ENCODE results near the gene RGS7.
"Not testable (repeated sequence)": the region's sequence is repeated elsewhere in the genome, so short reads cannot be mapped to it uniquely, and the experiment has no call there.

The RGS7 gene

GRCh38 chr1:241212628-241213027, 144.4 kb downstream of the RGS7 start:
- DNase-seq (ENCODE audit: low read depth), result no peak

DNA sequence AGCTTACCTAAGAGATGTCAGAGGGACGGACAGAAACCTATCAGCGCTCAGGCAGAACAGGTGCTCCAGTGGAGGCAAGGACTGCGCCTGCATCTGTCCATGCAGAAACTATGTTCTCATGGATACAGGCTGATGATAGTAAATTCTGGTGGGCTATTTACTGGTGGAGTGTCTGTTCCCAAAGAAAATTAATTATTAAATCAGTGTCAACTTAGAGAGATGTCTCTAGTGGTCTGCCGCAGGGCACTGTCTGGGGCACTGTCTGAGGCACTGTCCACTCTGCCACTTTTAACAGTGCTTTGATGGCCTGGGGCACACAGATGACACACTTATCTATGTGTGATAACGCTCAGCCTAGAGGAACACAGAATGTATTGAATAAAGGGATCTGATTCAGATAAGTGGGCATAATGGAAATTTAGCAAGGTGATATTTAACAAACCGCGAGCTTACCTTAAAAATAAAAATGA, 148.1 kb downstream of the RGS7 start:
- no peak for DNase-seq (ENCODE audit: low read depth)

DNA sequence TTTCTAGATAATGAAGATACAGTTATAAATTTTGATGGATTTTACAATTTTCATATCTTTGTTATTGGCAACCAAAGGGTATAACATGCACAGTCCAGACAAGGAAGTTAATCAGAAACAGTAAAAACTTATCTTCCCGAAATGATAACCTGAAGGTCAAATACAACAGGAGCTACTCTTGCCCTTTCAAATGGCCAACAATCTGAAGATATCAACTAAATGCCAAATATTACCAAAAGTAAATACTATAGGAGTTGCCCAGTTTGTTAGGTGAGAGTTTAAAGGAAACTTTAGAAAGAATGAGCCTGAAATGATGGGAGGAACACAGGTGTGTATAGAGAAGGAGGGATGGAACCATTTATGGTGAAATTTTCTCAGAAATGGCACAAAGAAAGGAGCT, 153.2 kb downstream of the RGS7 start:
- no peak for DNase-seq (ENCODE audit: low read depth)

- DNase-seq (ENCODE audit: low read depth), result no peak
Measured at GRCh38 chr1:241202401-241202800, 154.6 kb downstream of the RGS7 start.

- DNase-seq (ENCODE audit: low read depth), result no peak
Measured at GRCh38 chr1:241186716-241187115, 170.3 kb downstream of the RGS7 start.

- no peak for DNase-seq (ENCODE audit: low read depth)
Measured at GRCh38 chr1:241181971-241182370, 175.0 kb downstream of the RGS7 start.

DNA sequence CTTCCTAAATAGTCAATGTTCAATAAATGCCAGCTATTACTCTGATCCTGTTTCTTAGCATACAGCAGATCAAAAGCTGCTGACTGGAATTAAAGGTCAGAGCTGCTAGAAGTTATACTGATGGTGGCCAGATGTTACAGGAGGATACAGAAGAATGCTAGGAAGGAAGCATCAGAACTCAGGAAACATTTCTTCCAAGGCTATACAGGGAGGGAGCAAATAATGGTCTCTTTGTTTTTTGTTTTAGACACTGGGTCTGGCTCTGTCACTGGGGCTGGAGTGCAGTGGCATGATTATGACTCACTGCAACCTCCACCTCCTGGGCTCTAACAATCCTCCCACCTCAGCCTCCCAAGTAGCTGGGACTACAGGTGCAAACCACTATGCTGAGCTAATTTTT, 175.5 kb downstream of the RGS7 start:
- DNase-seq (ENCODE audit: low read depth), result no peak

- DNase-seq (ENCODE audit: low read depth), result no peak
Measured at GRCh38 chr1:241180569-241180968, 176.4 kb downstream of the RGS7 start.

DNA sequence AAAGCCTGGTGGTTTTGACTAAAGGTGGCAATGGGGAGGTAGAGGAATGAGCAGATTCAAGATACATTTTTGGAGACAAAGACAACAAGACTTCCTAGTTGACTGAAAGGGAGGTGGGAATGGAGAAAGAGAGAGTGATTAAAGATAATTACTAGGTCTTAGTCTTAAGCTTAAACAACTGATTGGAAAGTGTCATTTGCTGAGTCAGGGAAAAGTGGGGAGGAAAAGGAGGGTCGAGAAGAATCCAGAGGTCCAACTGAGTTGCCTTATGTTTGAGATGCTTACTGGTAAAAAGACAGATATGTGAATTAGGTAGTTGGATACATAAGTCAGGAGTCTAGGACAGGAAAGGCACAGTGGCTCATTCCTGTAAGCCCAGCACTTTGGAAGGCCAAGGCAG, 179.3 kb downstream of the RGS7 start:
- DNase-seq (ENCODE audit: low read depth), result no peak

- no peak for DNase-seq (ENCODE audit: low read depth)
Measured at GRCh38 chr1:241172486-241172885, 184.5 kb downstream of the RGS7 start.

DNA sequence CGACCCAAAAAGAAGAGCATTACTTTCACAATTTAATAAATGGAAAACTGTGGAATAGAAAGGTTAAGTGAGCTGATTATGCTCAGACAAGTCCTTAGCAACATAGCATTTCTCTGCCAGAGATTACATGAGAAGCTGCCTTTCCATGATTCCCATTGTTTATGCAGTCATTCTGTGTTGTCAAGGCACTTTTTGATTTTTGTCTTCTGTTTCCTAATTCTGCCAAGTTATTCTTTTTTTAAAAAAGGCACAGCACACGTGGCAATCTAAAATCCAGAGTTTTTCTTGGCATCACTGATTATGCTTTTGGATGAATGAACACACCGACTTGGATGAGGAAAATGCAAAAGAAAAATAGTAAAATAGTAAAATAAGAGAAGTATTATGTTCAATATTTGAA, 185.0 kb downstream of the RGS7 start:
- no peak for DNase-seq (ENCODE audit: low read depth)

DNA sequence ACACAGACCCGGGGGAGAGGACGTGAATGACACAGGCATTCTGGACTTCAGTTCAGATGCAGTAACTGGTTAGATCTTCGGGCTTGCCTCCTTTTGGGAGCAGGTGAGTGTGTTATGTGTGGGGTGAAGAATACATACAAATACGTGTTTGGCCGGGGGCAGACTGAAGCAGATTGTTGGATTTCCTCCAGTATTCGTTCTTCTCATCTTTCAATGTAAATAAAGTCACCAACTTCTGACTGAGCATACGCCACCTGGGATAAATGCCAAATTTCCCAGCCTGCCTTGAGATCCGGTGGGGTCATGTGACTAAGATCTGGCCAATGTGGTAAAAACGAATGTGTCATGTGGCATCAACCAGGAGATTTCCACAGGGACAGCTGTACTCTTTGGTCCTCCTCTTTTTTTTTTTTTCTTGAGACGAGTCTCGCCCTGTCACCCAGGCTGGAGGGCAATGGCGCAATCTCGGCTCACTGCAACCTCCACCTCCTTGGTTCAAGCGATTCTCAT, 189.8 kb downstream of the RGS7 start:
- no peak for DNase-seq (ENCODE audit: low read depth)

GRCh38 chr1:241166625-241167024, 190.4 kb downstream of the RGS7 start:
- DNase-seq (ENCODE audit: low read depth), result no peak

DNA sequence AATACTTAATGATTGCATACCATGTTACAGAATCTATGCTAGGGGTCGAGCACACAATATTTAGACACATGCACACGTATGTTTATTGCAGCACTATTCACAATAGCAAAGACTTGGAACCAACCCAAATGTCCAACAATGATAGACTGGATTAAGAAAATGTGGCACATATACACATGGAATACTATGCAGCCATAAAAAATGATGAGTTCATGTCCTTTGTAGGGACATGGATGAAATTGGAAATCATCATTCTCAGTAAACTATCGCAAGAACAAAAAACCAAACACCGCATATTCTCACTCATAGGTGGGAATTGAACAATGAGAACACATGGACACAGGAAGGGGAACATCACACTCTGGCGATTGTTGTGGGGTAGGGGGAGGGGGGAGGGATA, 191.7 kb downstream of the RGS7 start:
- DNase-seq (ENCODE audit: low read depth), result not testable (repeated sequence)

GRCh38 chr1:241163363-241163762, 193.6 kb downstream of the RGS7 start:
- no peak for DNase-seq (ENCODE audit: low read depth)

DNA sequence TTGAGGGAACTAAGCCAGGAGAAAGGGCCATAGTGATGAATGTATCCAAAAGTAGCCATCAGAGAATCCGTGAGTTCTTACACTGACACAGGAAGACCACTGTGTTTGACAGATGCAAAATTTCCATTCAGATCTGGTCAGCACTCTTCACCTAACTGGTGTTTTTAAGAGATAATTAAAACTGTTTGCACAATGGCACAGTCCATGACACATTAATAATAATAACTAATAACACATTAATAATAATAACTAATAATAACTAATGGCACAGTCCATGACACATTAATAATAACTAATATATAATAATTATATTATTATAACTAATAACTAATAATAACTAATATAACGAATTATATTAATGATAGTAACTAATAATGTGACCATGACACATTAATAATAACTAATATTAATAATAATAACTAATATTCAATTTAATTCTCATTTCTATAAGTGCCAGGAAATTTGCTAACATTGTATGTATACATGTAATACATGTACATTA, 195.8 kb downstream of the RGS7 start:
- no peak for DNase-seq (ENCODE audit: low read depth)

DNA sequence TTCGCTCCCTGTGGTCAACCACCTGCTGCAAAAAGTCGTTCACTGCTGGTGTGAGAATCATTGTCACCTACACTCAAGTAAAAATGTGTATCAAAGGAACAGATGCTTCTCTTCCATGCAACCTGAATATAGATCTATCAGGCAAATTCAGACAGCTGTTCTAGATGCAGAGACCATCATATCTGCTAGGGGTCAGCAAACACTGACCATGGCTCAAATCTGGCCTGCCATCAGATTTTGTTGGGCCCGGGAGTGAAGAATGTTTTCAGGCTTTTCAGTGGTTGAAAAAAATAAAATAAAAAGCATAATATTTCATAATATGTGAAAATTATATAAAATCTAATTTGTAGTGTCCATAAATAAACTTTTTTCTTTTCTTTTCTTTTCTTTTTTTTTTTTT, 199.6 kb downstream of the RGS7 start:
- DNase-seq (ENCODE audit: low read depth), result no peak

DNA sequence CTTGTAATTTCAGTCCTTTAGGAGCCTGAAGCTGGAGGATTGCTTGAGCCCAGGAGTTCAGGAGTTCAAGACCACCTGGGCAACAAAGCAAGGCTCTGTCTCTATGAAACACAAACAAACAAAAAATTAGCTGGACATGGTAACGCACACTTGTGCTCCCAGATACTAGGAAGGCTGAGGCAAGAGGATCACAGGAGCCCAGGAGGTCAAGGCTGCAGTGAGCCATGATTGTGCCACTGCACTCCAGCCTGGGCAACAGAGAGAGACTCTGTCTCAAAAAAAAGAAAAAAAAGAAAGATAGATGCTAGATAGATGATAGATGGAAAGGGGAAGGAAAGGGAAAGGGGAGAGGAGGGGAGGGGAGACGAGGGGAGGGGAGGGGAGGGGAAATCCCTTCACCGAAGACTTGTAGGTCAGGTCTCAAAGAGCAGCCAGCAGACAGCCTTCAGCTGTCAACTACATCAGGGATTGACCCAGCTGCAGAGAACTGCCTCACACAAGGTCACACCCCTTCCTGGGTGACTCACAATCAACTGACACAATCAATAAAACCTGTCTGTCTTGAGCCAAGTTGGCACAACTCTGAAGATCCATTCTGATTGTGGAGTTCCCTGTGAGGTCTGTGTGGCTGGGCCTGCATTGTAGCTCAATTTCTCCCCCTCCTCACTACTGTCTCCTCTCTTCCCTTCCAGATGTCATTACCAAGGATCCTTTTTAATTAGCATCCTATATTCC, 200.6 kb downstream of the RGS7 start:
- DNase-seq (ENCODE audit: low read depth), result no peak

- DNase-seq (ENCODE audit: low read depth), result no peak
Measured at GRCh38 chr1:241145881-241146280, 211.1 kb downstream of the RGS7 start.

GRCh38 chr1:241143765-241144442, 213.1 kb downstream of the RGS7 start:
- no peak for DNase-seq (ENCODE audit: low read depth)

DNA sequence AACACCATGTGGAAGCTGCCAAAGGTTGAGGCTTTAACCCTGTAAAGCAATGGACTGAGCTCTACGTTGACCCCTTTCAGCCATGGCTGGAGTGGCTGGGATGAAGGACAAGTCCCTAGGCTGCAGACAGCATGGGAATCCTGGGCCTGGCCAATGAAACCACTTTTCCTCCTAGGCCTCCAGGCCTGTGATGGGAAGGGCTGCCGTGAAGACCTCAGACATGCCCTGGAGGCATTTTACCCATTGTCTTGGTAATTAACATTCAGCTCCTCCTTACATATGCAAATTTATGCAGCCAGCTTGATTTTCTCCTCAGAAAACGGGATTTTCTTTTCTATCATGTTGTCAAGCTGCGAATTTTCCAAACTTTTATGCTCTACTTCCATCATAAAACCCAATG, 214.5 kb downstream of the RGS7 start:
- no peak for DNase-seq (ENCODE audit: low read depth)

DNA sequence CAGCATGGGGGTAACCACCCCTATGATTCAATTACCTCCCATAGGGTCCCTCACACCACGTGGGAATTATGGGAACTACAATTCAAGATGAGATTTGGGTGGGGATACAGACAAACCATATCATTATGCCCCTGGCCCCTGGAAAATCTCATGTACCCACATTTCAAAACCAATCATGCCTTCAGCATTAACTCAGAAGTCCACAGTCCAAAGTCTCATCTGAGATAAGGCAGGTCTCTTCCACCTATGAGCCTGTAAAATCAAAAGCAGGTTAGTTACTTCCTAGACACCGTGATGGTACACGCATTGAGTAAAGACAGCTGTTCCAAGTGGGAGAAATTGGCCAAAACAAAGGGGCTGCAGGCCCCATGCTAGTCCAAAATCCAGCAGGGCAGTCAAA, 215.4 kb downstream of the RGS7 start:
- DNase-seq (ENCODE audit: low read depth), result not testable (repeated sequence)

- no peak for DNase-seq (ENCODE audit: low read depth)
Measured at GRCh38 chr1:241140670-241141069, 216.3 kb downstream of the RGS7 start.

All from T follicular helper cell (primary cell).